ENCODE data around the gene RNGTT.

DNA sequence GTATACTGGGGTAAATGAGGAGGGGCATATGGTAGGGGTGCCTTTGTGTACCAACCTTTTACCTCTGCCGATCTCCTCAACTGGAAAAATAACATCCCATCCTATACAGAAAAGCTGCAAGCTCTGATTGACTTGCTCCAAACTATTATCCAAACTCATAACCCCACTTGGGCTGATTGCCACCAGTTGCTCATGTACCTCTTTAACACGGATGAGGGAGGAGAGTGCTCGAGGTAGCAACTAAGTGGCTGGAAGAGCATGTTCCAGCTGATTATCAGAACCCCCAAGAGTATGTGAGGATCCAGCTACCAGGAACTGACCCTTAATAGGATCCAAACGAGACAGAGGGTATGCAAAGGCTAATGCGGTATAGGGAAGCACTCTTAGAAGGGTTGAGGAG is 299.6 kb downstream of the RNGTT start:
- TF ChIP-seq SP2 (tag by site-specific recombination; IDR thresholded peaks at IDR 0.05) (no peak), TRIM28 (IDR thresholded peaks at IDR 0.05; ENCODE audit: borderline replicate concordance, low read length) (no peak), YY1 (tag by site-specific recombination; IDR thresholded peaks at IDR 0.05) (no peak), ZNF133 (tag by site-specific recombination; IDR thresholded peaks at IDR 0.05) (no peak), ZNF114 (tag by site-specific recombination; IDR thresholded peaks at IDR 0.05) (no peak), ZNF239 (tag by site-specific recombination; IDR thresholded peaks at IDR 0.05) (no peak), ZNF660 (tag by site-specific recombination; IDR thresholded peaks at IDR 0.05) (no peak), ZBTB1 (tag by site-specific recombination; IDR thresholded peaks at IDR 0.05) (no peak)
- TF ChIP-seq, protein P1, sequence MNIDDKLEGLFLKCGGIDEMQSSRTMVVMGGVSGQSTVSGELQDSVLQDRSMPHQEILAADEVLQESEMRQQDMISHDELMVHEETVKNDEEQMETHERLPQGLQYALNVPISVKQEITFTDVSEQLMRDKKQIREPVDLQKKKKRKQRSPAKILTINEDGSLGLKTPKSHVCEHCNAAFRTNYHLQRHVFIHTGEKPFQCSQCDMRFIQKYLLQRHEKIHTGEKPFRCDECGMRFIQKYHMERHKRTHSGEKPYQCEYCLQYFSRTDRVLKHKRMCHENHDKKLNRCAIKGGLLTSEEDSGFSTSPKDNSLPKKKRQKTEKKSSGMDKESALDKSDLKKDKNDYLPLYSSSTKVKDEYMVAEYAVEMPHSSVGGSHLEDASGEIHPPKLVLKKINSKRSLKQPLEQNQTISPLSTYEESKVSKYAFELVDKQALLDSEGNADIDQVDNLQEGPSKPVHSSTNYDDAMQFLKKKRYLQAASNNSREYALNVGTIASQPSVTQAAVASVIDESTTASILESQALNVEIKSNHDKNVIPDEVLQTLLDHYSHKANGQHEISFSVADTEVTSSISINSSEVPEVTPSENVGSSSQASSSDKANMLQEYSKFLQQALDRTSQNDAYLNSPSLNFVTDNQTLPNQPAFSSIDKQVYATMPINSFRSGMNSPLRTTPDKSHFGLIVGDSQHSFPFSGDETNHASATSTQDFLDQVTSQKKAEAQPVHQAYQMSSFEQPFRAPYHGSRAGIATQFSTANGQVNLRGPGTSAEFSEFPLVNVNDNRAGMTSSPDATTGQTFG (tag by site-specific recombination; IDR thresholded peaks at IDR 0.05; ENCODE audit: borderline replicate concordance): no peak
- TF ChIP-seq, protein P2, sequence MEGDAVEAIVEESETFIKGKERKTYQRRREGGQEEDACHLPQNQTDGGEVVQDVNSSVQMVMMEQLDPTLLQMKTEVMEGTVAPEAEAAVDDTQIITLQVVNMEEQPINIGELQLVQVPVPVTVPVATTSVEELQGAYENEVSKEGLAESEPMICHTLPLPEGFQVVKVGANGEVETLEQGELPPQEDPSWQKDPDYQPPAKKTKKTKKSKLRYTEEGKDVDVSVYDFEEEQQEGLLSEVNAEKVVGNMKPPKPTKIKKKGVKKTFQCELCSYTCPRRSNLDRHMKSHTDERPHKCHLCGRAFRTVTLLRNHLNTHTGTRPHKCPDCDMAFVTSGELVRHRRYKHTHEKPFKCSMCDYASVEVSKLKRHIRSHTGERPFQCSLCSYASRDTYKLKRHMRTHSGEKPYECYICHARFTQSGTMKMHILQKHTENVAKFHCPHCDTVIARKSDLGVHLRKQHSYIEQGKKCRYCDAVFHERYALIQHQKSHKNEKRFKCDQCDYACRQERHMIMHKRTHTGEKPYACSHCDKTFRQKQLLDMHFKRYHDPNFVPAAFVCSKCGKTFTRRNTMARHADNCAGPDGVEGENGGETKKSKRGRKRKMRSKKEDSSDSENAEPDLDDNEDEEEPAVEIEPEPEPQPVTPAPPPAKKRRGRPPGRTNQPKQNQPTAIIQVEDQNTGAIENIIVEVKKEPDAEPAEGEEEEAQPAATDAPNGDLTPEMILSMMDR (tag by site-specific recombination; IDR thresholded peaks at IDR 0.05): no peak

Data from HEK293 (cell line).